HepG2 (cell line): Measurements from ENCODE around the gene TRMT1.

Source experiments
- JUND ChIP-seq: sonication (generic); formaldehyde crosslinking; IDR thresholded peaks from 2 replicates; pipeline ENCODE4 v1.8.0; 2022; ENCODE audit warnings: mild to moderate bottlenecking, missing genetic modification reagents
- MEIS1 ChIP-seq: sonication (generic); formaldehyde crosslinking; IDR thresholded peaks from 2 replicates; pipeline ENCODE4 v1.9.0; 2021; ENCODE audit warnings: mild to moderate bottlenecking, missing genetic modification reagents, moderate library complexity, borderline replicate concordance
- POLR2A ChIP-seq, 2 experiments: IDR thresholded peaks; 2 replicates each; pipeline ENCODE4 v1.6.1; 2011; ENCODE audit warnings: low read depth in 2 of 2, low read length in 2 of 2, mild to moderate bottlenecking in 1 of 2, moderate library complexity in 1 of 2; ENCODE audit not compliant: insufficient read depth in 1 of 2
- TCF12 ChIP-seq, 2 experiments: fragments of 450-650 bp in 1 of 2; sonication (generic) in 1 of 2; formaldehyde crosslinking in 1 of 2; IDR thresholded peaks; 2 replicates each; pipeline versions ENCODE4 v1.6.1 to v1.8.0; 2017 to 2022; ENCODE audit warnings: antibody characterized with exemption in 1 of 2, mild to moderate bottlenecking in 1 of 2, missing genetic modification reagents in 1 of 2, moderate library complexity in 1 of 2
- TF ChIP-seq, protein P1 (sequence below): sonication (generic); formaldehyde crosslinking; IDR thresholded peaks from 2 replicates; pipeline ENCODE4 v1.5.0; 2020; ENCODE audit warnings: mild to moderate bottlenecking, missing genetic modification reagents, moderate library complexity

DNA sequence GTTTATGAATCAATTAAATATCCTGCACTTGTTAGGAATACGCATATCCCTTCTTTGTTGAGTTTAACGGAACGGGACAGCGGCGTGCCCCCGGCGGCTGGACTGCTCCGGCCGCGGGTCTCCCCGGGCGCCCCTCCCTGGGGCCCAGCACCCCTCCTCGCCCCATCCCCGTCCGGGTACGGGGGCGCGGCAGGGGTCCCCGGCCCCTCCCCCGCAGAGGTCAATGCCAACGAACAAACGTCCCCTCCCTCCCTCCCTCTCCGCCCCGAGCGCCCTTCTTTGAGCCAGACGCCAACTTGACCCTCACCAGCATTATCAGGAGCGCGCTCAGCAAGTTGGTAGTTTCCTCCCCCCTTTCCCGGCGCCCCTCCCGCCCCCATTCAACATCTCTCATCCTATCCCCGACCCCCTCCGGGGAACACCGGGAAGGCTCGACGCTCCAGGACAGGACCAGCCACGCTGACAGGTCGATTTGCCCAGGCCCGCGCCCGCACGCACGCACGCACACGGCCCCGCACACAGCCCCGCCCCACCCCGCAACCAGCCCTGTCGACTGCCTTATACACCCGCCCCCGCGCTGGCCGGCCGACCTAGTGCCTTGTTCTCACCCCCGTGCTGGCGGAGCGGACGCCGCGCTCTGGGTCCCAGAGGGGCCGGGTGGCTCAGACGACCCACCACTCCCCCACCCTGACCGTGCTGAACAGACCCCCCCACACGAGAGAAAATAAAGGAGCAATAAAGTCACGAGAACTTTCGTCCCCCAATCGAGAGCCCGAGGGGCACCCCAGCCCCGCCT lies 18.9 kb downstream of the TRMT1 start:
- TF ChIP-seq MEIS1 (CRISPR knock-in tag) = no peak
- TF ChIP-seq JUND (CRISPR knock-in tag) = no peak
- TF ChIP-seq TCF12 (IDR thresholded peaks at IDR 0.05) = no peak
- no peak for TF ChIP-seq TCF12 (CRISPR knock-in tag; IDR thresholded peaks at IDR 0.05)
- TF ChIP-seq, protein P1, sequence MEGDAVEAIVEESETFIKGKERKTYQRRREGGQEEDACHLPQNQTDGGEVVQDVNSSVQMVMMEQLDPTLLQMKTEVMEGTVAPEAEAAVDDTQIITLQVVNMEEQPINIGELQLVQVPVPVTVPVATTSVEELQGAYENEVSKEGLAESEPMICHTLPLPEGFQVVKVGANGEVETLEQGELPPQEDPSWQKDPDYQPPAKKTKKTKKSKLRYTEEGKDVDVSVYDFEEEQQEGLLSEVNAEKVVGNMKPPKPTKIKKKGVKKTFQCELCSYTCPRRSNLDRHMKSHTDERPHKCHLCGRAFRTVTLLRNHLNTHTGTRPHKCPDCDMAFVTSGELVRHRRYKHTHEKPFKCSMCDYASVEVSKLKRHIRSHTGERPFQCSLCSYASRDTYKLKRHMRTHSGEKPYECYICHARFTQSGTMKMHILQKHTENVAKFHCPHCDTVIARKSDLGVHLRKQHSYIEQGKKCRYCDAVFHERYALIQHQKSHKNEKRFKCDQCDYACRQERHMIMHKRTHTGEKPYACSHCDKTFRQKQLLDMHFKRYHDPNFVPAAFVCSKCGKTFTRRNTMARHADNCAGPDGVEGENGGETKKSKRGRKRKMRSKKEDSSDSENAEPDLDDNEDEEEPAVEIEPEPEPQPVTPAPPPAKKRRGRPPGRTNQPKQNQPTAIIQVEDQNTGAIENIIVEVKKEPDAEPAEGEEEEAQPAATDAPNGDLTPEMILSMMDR = no peak
- no peak for TF ChIP-seq POLR2A (IDR thresholded peaks at IDR 0.05; ENCODE audit: insufficient read depth in 1 of 2, low read depth in 2 of 2, low read length in 2 of 2)
